ENCODE results near the gene ZMPSTE24. TPM values are rescaled to one million over a fixed set of nuclear protein-coding genes. Genes with fewer than 3 reads are reported as not detected.

ZMPSTE24 gene
- polyA plus RNA-seq, 1 donor from 2014 or later: 32.9 TPM

DNA sequence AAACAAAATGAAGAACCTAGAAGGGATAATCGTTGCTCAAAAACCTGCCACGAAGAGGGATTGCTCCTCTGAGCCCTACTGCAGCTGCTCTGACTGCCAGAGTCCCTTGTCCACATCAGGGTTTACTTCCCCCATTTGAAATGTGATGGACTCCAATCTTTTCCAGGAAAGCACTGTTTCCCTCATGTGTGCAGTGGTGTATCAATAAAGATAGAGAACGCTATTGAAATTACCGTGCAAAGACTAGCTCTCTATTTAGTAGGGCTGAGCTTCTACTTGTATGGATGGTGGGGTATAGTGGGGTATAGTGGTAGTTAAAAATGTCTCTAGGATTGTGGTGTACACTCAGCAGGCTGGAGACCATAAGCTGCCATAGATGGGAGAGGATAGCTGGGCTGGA lies 6.6 kb upstream of the ZMPSTE24 start:
- Histone ChIP-seq H3K27me3 (ENCODE audit: insufficient read depth, low read depth, low read length) (no peaks in the 10 kb centered on the region), H3K9me3 (ENCODE audit: low read length) (no peaks in the 10 kb centered on the region), H3K4me3 (ENCODE audit: low read length) (no peak overlapping the region), H2AFZ (ENCODE audit: low read depth, low read length) (no peak overlapping the region), H3K4me2 (ENCODE audit: low read length) (no peak overlapping the region), H3F3A (ENCODE audit: insufficient read depth, low read length, poor library complexity, severe bottlenecking) (no peaks in the 10 kb centered on the region), H3K36me3 (ENCODE audit: insufficient read depth, low read length) (no peaks in the 10 kb centered on the region), H3K27ac (ENCODE audit: low read length) (no peak overlapping the region), H3K79me2 (replicated peaks; ENCODE audit: insufficient read depth, low read length) (peaks cover 10% of the 10 kb centered on the region), H3K9ac (ENCODE audit: low read length) (no peak overlapping the region), H3K9me2 (ENCODE audit: insufficient read depth, low read length) (no peaks in the 10 kb centered on the region), H4K20me1 (ENCODE audit: insufficient read depth) (no peaks in the 10 kb centered on the region)
- TF ChIP-seq, protein P1, sequence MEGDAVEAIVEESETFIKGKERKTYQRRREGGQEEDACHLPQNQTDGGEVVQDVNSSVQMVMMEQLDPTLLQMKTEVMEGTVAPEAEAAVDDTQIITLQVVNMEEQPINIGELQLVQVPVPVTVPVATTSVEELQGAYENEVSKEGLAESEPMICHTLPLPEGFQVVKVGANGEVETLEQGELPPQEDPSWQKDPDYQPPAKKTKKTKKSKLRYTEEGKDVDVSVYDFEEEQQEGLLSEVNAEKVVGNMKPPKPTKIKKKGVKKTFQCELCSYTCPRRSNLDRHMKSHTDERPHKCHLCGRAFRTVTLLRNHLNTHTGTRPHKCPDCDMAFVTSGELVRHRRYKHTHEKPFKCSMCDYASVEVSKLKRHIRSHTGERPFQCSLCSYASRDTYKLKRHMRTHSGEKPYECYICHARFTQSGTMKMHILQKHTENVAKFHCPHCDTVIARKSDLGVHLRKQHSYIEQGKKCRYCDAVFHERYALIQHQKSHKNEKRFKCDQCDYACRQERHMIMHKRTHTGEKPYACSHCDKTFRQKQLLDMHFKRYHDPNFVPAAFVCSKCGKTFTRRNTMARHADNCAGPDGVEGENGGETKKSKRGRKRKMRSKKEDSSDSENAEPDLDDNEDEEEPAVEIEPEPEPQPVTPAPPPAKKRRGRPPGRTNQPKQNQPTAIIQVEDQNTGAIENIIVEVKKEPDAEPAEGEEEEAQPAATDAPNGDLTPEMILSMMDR (IDR thresholded peaks at IDR 0.05; ENCODE audit: poor library complexity, severe bottlenecking): no peak
- no peak for TF ChIP-seq EP300 (conservative IDR thresholded peaks at IDR 0.05; ENCODE audit: poor library complexity, severe bottlenecking)
- TF ChIP-seq MXI1 (conservative IDR thresholded peaks at IDR 0.05; ENCODE audit: poor library complexity, severe bottlenecking): no peak
- no peak for TF ChIP-seq REST (IDR thresholded peaks at IDR 0.05; ENCODE audit: borderline replicate concordance)
- no peak for TF ChIP-seq SMC3 (conservative IDR thresholded peaks at IDR 0.05; ENCODE audit: poor library complexity)
- TF ChIP-seq POLR2AphosphoS5 (IDR thresholded peaks at IDR 0.05): no peak
- TF ChIP-seq EZH2 (IDR thresholded peaks at IDR 0.05; ENCODE audit: borderline replicate concordance, insufficient read depth, low read length, poor library complexity, severe bottlenecking): no peak
- no peak for TF ChIP-seq TAF1 (IDR thresholded peaks at IDR 0.05; ENCODE audit: low read depth)
- no peak for TF ChIP-seq RAD21 (conservative IDR thresholded peaks at IDR 0.05)

- Histone ChIP-seq H3K27ac (ENCODE audit: low read length) (no peak overlapping the region), H3K79me2 (replicated peaks; ENCODE audit: insufficient read depth, low read length) (peaks cover 17% of the 10 kb centered on the region), H3K27me3 (ENCODE audit: insufficient read depth, low read depth, low read length) (no peaks in the 10 kb centered on the region), H3K36me3 (ENCODE audit: insufficient read depth, low read length) (no peaks in the 10 kb centered on the region), H2AFZ (ENCODE audit: low read depth, low read length) (no peak overlapping the region), H4K20me1 (ENCODE audit: insufficient read depth) (no peaks in the 10 kb centered on the region), H3F3A (ENCODE audit: insufficient read depth, low read length, poor library complexity, severe bottlenecking) (no peaks in the 10 kb centered on the region), H3K9me3 (ENCODE audit: low read length) (no peaks in the 10 kb centered on the region), H3K4me2 (ENCODE audit: low read length) (no peak overlapping the region), H3K4me3 (ENCODE audit: low read length) (no peak overlapping the region), H3K9me2 (ENCODE audit: insufficient read depth, low read length) (no peaks in the 10 kb centered on the region), H3K9ac (ENCODE audit: low read length) (no peak overlapping the region)
- TF ChIP-seq EZH2 (IDR thresholded peaks at IDR 0.05; ENCODE audit: borderline replicate concordance, insufficient read depth, low read length, poor library complexity, severe bottlenecking) (no peak), RAD21 (conservative IDR thresholded peaks at IDR 0.05) (no peak), EP300 (conservative IDR thresholded peaks at IDR 0.05; ENCODE audit: poor library complexity, severe bottlenecking) (no peak), TAF1 (IDR thresholded peaks at IDR 0.05; ENCODE audit: low read depth) (no peak), POLR2AphosphoS5 (IDR thresholded peaks at IDR 0.05) (no peak), MXI1 (conservative IDR thresholded peaks at IDR 0.05; ENCODE audit: poor library complexity, severe bottlenecking) (no peak), REST (IDR thresholded peaks at IDR 0.05; ENCODE audit: borderline replicate concordance) (no peak), SMC3 (conservative IDR thresholded peaks at IDR 0.05; ENCODE audit: poor library complexity) (no peak)
- TF ChIP-seq, protein P1 (IDR thresholded peaks at IDR 0.05; ENCODE audit: poor library complexity, severe bottlenecking): no peak
These were observed 5.4 kb upstream of the ZMPSTE24 start for GRCh38 chr1:40252601-40253000.

All from neural cell (in vitro differentiated cells).